HG03521 (cell line): ENCODE results near the gene CXCR6.

Source experiments
- ATAC-seq: cut with Tn5 transposase; IDR thresholded peaks from one replicate; pipeline ENCODE4 v1.9.1; 2021; ENCODE audit warnings: mild to moderate bottlenecking, moderate library complexity; ENCODE audit not compliant: unreplicated experiment

Gene CXCR6

GRCh38 chr3:45921158-45922038, 21.9 kb upstream of the CXCR6 start:
- no peak for ATAC-seq

- no peak for ATAC-seq
Measured at GRCh38 chr3:45922039-45922326, 21.3 kb upstream of the CXCR6 start.

GRCh38 chr3:45922950-45923590, 20.2 kb upstream of the CXCR6 start:
- ATAC-seq, result no peak

GRCh38 chr3:45923755-45924154, 19.5 kb upstream of the CXCR6 start:
- ATAC-seq, result no peak

GRCh38 chr3:45927881-45928280, 15.4 kb upstream of the CXCR6 start:
- no peak for ATAC-seq

GRCh38 chr3:45929042-45929679, 14.1 kb upstream of the CXCR6 start:
- ATAC-seq, result no peak

- no peak for ATAC-seq
Measured at GRCh38 chr3:45931496-45931895, 11.8 kb upstream of the CXCR6 start.

GRCh38 chr3:45932112-45932511, 11.2 kb upstream of the CXCR6 start:
- ATAC-seq, result no peak

GRCh38 chr3:45933591-45933990, 9.7 kb upstream of the CXCR6 start:
- ATAC-seq, result no peak

- no peak for ATAC-seq
Measured at GRCh38 chr3:45936261-45936660, 7.0 kb upstream of the CXCR6 start.

- no peak for ATAC-seq
Measured at GRCh38 chr3:45937206-45938042, 5.8 kb upstream of the CXCR6 start.

GRCh38 chr3:45938043-45938435, 5.2 kb upstream of the CXCR6 start:
- ATAC-seq, result no peak

- peak; percentile 48 for ATAC-seq
Measured at GRCh38 chr3:45938864-45939263, 4.4 kb upstream of the CXCR6 start.

- no peak for ATAC-seq
Measured at GRCh38 chr3:45939341-45939771, 3.9 kb upstream of the CXCR6 start.

GRCh38 chr3:45940004-45940780, 3.1 kb upstream of the CXCR6 start:
- ATAC-seq, result no peak

- no peak for ATAC-seq
Measured at GRCh38 chr3:45940781-45941365, 2.4 kb upstream of the CXCR6 start.

GRCh38 chr3:45942051-45942825, 1.0 kb upstream of the CXCR6 start:
- ATAC-seq, result no peak

- no peak for ATAC-seq
Measured at GRCh38 chr3:45944830-45945620, 1.8 kb downstream of the CXCR6 start.
